K562 (cell line): ENCODE measurements around the gene KDM2B. TPM values are rescaled to one million over a fixed set of nuclear protein-coding genes. Genes with fewer than 3 reads are reported as not detected.

Experiments used
- CCNT2 ChIP-seq: IDR thresholded peaks from 2 replicates; pipeline ENCODE4 v1.6.1; 2011; ENCODE audit warnings: borderline replicate concordance, low read depth, mild to moderate bottlenecking, moderate library complexity, mixed read lengths, low read length; ENCODE audit not compliant: insufficient read length; ENCODE audit errors: extremely low read depth
- JUN ChIP-seq, 2 experiments: sonication (generic) in 1 of 2; formaldehyde crosslinking in 1 of 2; IDR thresholded peaks; 2 replicates each; pipeline versions ENCODE4 v1.6.1 to v1.8.0; 2012 to 2022; ENCODE audit warnings: borderline replicate concordance in 2 of 2, mild to moderate bottlenecking in 2 of 2, improper control_type of control experiment in 1 of 2, low read depth in 1 of 2, low read length in 1 of 2, missing genetic modification reagents in 1 of 2
- MCM2 ChIP-seq: fragments of 450-650 bp; IDR thresholded peaks from 2 replicates; pipeline ENCODE4 v1.6.1; 2017; ENCODE audit warnings: low read depth, mild to moderate bottlenecking
- PML ChIP-seq: IDR thresholded peaks from 2 replicates; pipeline ENCODE4 v1.6.1; 2012; ENCODE audit warnings: low read length, inconsistent platforms
- RBM14 ChIP-seq: fragments of 200-400 bp; formaldehyde crosslinking; IDR thresholded peaks from 2 replicates; pipeline ENCODE4 v1.6.1; 2018; ENCODE audit warnings: low read depth, mild to moderate bottlenecking, low read length, moderate library complexity, borderline replicate concordance; ENCODE audit not compliant: insufficient read depth
- SREBF1 ChIP-seq: fragments of 150-350 bp; IDR thresholded peaks from 2 replicates; pipeline ENCODE4 v1.6.1; 2014; ENCODE audit warnings: antibody characterized with exemption, low read depth, low read length, borderline replicate concordance
- ZBTB8A ChIP-seq: fragments of 450-650 bp; IDR thresholded peaks from 2 replicates; pipeline ENCODE4 v1.6.1; 2018; ENCODE audit warnings: mild to moderate bottlenecking, moderate library complexity; ENCODE audit not compliant: partially characterized antibody
- ZFP36 ChIP-seq: fragments of 150-350 bp; IDR thresholded peaks from 2 replicates; pipeline ENCODE4 v1.6.1; 2018; ENCODE audit warnings: low read length, low read depth; ENCODE audit not compliant: partially characterized antibody
- ZNF589 ChIP-seq: fragments of 200-800 bp; sonication (Bioruptor generic); IDR thresholded peaks from 2 replicates; pipeline ENCODE4 v1.6.1; 2016; ENCODE audit warnings: low read depth, missing genetic modification characterization, missing compliant biosample characterization
- ZNF764 ChIP-seq: fragments of 250-450 bp; sonication (Bioruptor Pico); IDR thresholded peaks from 2 replicates; pipeline ENCODE4 v1.4.0; 2020; ENCODE audit warnings: low read depth, mild to moderate bottlenecking, moderate library complexity
- polyA plus RNA-seq, 8 experiments: library from polyadenylated mRNA; depleted of rRNA in 4 of 8; stranded (reverse) in 5 of 8; unstranded in 3 of 8; fragments of >200 nt; fragmentation: Nextera tagmentation in 2 of 8; fragmentation: Illumina TruSeq in 1 of 8; extraction: Ambion mirVana in 2 of 8; extraction: Trizol in 1 of 8; gene quantifications; 2 replicates each; pipeline versions ENCODE4 v1.2.1 to v1.2.3, GENCODE V29; 2011 to 2014; ENCODE audit warnings: inconsistent platforms in 1 of 8, missing spikeins in 1 of 8
- total RNA-seq, 7 experiments: library from RNA; depleted of rRNA in 6 of 7; stranded (reverse); fragments of >200 nt in 6 of 7; fragmentation: Illumina TruSeq in 2 of 7; extraction: Trizol in 2 of 7; gene quantifications; 2 replicates each; pipeline versions ENCODE4 v1.2.1 to v1.2.3, GENCODE V29; 2011 to 2021; ENCODE audit warnings: low replicate concordance in 1 of 7
- TF ChIP-seq, protein P1 (sequence below): IDR thresholded peaks from 3 replicates; pipeline ENCODE4 v1.6.1; 2011; ENCODE audit warnings: borderline replicate concordance, mild to moderate bottlenecking, moderate library complexity; ENCODE audit not compliant: insufficient read length; ENCODE audit errors: extremely low read depth
- TF ChIP-seq, protein P2 (sequence below), 2 experiments: fragments of 450-650 bp; conservative IDR thresholded peaks; 2 replicates each; pipeline ENCODE4 v1.6.1; 2017; ENCODE audit warnings: mild to moderate bottlenecking in 2 of 2, moderate library complexity in 2 of 2
- TF ChIP-seq, protein P3 (sequence below), 2 experiments: IDR thresholded peaks in 1 of 2; conservative IDR thresholded peaks in 1 of 2; 2 replicates each; pipeline ENCODE4 v1.6.1; 2016; ENCODE audit warnings: low read depth in 2 of 2, mild to moderate bottlenecking in 1 of 2, missing compliant biosample characterization in 1 of 2, missing genetic modification characterization in 1 of 2, moderate library complexity in 1 of 2

The KDM2B gene
- total and polyA plus RNA-seq, 9 of the 15 experiments (the other 6 are each of a cell fraction or from before 2014, with no cell fraction given): 7.4 to 50.5 (median 22.5) TPM

GRCh38 chr12:121400332-121401139 is 180.3 kb downstream of the KDM2B start (continued):
- TF ChIP-seq, protein P1, sequence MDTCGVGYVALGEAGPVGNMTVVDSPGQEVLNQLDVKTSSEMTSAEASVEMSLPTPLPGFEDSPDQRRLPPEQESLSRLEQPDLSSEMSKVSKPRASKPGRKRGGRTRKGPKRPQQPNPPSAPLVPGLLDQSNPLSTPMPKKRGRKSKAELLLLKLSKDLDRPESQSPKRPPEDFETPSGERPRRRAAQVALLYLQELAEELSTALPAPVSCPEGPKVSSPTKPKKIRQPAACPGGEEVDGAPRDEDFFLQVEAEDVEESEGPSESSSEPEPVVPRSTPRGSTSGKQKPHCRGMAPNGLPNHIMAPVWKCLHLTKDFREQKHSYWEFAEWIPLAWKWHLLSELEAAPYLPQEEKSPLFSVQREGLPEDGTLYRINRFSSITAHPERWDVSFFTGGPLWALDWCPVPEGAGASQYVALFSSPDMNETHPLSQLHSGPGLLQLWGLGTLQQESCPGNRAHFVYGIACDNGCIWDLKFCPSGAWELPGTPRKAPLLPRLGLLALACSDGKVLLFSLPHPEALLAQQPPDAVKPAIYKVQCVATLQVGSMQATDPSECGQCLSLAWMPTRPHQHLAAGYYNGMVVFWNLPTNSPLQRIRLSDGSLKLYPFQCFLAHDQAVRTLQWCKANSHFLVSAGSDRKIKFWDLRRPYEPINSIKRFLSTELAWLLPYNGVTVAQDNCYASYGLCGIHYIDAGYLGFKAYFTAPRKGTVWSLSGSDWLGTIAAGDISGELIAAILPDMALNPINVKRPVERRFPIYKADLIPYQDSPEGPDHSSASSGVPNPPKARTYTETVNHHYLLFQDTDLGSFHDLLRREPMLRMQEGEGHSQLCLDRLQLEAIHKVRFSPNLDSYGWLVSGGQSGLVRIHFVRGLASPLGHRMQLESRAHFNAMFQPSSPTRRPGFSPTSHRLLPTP: no peak
- TF ChIP-seq JUN (IDR thresholded peaks at IDR 0.05; ENCODE audit: borderline replicate concordance, low read depth, low read length) (no peak), JUN (CRISPR knock-in tag; IDR thresholded peaks at IDR 0.05; ENCODE audit: borderline replicate concordance) (no peak), SREBF1 (no peak), RBM14 (no peak), ZBTB8A (no peak), ZNF589 (CRISPR knock-in tag) (no peak), MCM2 (no peak), CCNT2 (peak; percentile 1), ZNF764 (CRISPR knock-in tag) (no peak), ZFP36 (no peak), PML (peak; percentile 24; the same call in 1 of the 2 replicates)
- TF ChIP-seq, protein P2, sequence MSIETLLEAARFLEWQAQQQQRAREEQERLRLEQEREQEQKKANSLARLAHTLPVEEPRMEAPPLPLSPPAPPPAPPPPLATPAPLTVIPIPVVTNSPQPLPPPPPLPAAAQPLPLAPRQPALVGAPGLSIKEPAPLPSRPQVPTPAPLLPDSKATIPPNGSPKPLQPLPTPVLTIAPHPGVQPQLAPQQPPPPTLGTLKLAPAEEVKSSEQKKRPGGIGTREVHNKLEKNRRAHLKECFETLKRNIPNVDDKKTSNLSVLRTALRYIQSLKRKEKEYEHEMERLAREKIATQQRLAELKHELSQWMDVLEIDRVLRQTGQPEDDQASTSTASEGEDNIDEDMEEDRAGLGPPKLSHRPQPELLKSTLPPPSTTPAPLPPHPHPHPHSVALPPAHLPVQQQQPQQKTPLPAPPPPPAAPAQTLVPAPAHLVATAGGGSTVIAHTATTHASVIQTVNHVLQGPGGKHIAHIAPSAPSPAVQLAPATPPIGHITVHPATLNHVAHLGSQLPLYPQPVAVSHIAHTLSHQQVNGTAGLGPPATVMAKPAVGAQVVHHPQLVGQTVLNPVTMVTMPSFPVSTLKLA (conservative IDR thresholded peaks at IDR 0.05): no peak
- TF ChIP-seq, protein P3, sequence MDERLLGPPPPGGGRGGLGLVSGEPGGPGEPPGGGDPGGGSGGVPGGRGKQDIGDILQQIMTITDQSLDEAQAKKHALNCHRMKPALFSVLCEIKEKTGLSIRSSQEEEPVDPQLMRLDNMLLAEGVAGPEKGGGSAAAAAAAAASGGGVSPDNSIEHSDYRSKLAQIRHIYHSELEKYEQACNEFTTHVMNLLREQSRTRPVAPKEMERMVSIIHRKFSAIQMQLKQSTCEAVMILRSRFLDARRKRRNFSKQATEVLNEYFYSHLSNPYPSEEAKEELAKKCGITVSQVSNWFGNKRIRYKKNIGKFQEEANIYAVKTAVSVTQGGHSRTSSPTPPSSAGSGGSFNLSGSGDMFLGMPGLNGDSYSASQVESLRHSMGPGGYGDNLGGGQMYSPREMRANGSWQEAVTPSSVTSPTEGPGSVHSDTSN (CRISPR knock-in tag; IDR thresholded peaks at IDR 0.05; ENCODE audit: low read depth): no peak
- TF ChIP-seq, protein P3 (tag; conservative IDR thresholded peaks at IDR 0.05; ENCODE audit: low read depth): no peak
